Mesenchymal stem cell (in vitro differentiated cells and primary cell): ENCODE results near the gene HS3ST4.

Experiments used
- DNase-seq: peaks from one replicate; pipeline ENCODE4 v3.0.0-alpha.2; 2013
- H2AFZ ChIP-seq: one replicate; pipeline ENCODE4 v1.6.1; 2013; ENCODE audit warnings: low read depth, mild to moderate bottlenecking, control low read depth, inconsistent platforms, low read length, moderate library complexity
- H2AK5ac ChIP-seq: 2 replicates; pipeline ENCODE4 v1.6.1; 2013; ENCODE audit warnings: low read length, moderate library complexity, mild to moderate bottlenecking, inconsistent platforms; ENCODE audit not compliant: severe bottlenecking
- H2BK120ac ChIP-seq: one replicate; pipeline ENCODE4 v1.6.1; 2013; ENCODE audit warnings: low read depth, mild to moderate bottlenecking, inconsistent platforms, low read length, moderate library complexity
- H2BK12ac ChIP-seq, 2 experiments: one replicate each; pipeline ENCODE4 v1.6.1; 2013; ENCODE audit warnings: inconsistent platforms in 2 of 2, low read length in 2 of 2, mild to moderate bottlenecking in 2 of 2, moderate library complexity in 2 of 2, control low read depth in 1 of 2
- H2BK15ac ChIP-seq: one replicate; pipeline ENCODE4 v1.6.1; 2013; ENCODE audit warnings: mild to moderate bottlenecking, low read depth, inconsistent platforms; ENCODE audit not compliant: poor library complexity, severe bottlenecking
- H2BK5ac ChIP-seq: 2 replicates; pipeline ENCODE4 v1.6.1; 2013; ENCODE audit warnings: low read depth, mild to moderate bottlenecking, low read length, control low read depth, inconsistent platforms; ENCODE audit not compliant: poor library complexity, severe bottlenecking
- H3K14ac ChIP-seq, 2 experiments: one replicate each; pipeline ENCODE4 v1.6.1; 2013; ENCODE audit warnings: inconsistent platforms in 2 of 2, low read length in 2 of 2, control low read depth in 1 of 2, mild to moderate bottlenecking in 1 of 2, moderate library complexity in 1 of 2
- H3K18ac ChIP-seq, 2 experiments: one replicate each; pipeline ENCODE4 v1.6.1; 2013; ENCODE audit warnings: inconsistent platforms in 2 of 2, low read length in 2 of 2, control low read depth in 1 of 2, low read depth in 1 of 2, mild to moderate bottlenecking in 1 of 2
- H3K23ac ChIP-seq, 2 experiments: one replicate each; pipeline ENCODE4 v1.6.1; 2013; ENCODE audit warnings: inconsistent platforms in 2 of 2, low read length in 2 of 2, mild to moderate bottlenecking in 2 of 2, moderate library complexity in 2 of 2, control low read depth in 1 of 2
- H3K27ac ChIP-seq: 2 replicates; pipeline ENCODE4 v1.5.1; 2013; ENCODE audit warnings: mild to moderate bottlenecking, moderate library complexity, low read length, control low read depth, inconsistent platforms; ENCODE audit not compliant: poor library complexity, severe bottlenecking
- H3K27me3 ChIP-seq, 2 experiments: 2 replicates each; pipeline versions ENCODE4 v1.6.1 to v1.7.0; 2013; ENCODE audit warnings: low read length in 2 of 2, mild to moderate bottlenecking in 2 of 2, moderate library complexity in 2 of 2, control low read depth in 1 of 2, inconsistent platforms in 1 of 2; ENCODE audit not compliant: control insufficient read depth in 1 of 2, insufficient read depth in 1 of 2
- H3K36me3 ChIP-seq, 2 experiments: 2 replicates each; pipeline versions ENCODE4 v1.6.1 to v1.7.0; 2013; ENCODE audit warnings: low read length in 2 of 2, control low read depth in 1 of 2, inconsistent platforms in 1 of 2, low read depth in 1 of 2, mild to moderate bottlenecking in 1 of 2; ENCODE audit not compliant: insufficient read depth in 2 of 2, control insufficient read depth in 1 of 2
- H3K4ac ChIP-seq, 2 experiments: one replicate each; pipeline ENCODE4 v1.6.1; 2013; ENCODE audit warnings: inconsistent platforms in 2 of 2, low read length in 2 of 2, mild to moderate bottlenecking in 2 of 2, moderate library complexity in 2 of 2, control low read depth in 1 of 2, low read depth in 1 of 2
- H3K4me1 ChIP-seq: 2 replicates; pipeline ENCODE4 v1.6.1; 2013; ENCODE audit warnings: low read depth, low read length, control low read depth; ENCODE audit not compliant: control insufficient read depth, insufficient read depth
- H3K4me2 ChIP-seq: 2 replicates; pipeline ENCODE4 v1.6.1; 2013; ENCODE audit warnings: low read length, mild to moderate bottlenecking, inconsistent platforms; ENCODE audit not compliant: poor library complexity, severe bottlenecking
- H3K4me3 ChIP-seq, 2 experiments: 2 replicates each; pipeline versions ENCODE4 v1.5.1 to v1.7.0; 2013; ENCODE audit warnings: low read length in 2 of 2, mild to moderate bottlenecking in 2 of 2, control low read depth in 1 of 2, low read depth in 1 of 2; ENCODE audit not compliant: insufficient read depth in 1 of 2
- H3K79me1 ChIP-seq: replicated peaks from 2 replicates; pipeline ENCODE4 v1.6.1; 2013; ENCODE audit warnings: mild to moderate bottlenecking, control low read depth, low read length, inconsistent platforms; ENCODE audit not compliant: poor library complexity, severe bottlenecking
- H3K9ac ChIP-seq: 2 replicates; pipeline ENCODE4 v1.7.0; 2013; ENCODE audit warnings: mild to moderate bottlenecking, low read length, moderate library complexity
- H3K9me3 ChIP-seq: 2 replicates; pipeline ENCODE4 v1.7.0; 2013; ENCODE audit warnings: mild to moderate bottlenecking, low read length; ENCODE audit not compliant: control insufficient read depth
- H4K8ac ChIP-seq: one replicate; pipeline ENCODE4 v1.6.1; 2013; ENCODE audit warnings: inconsistent platforms, mild to moderate bottlenecking, low read length, moderate library complexity
- H4K91ac ChIP-seq: one replicate; pipeline ENCODE4 v1.6.1; 2013; ENCODE audit warnings: mild to moderate bottlenecking, low read length, inconsistent platforms
- WGBS: methylation state at CpG from one replicate; pipeline ENCODE4 v1.1.7; 2013; ENCODE audit warnings: mixed read lengths; 5-methylcytosine and 5-hydroxymethylcytosine counted together

The HS3ST4 gene

GRCh38 chr16:26155221-26155620 lies 463.5 kb downstream of the HS3ST4 start:
- Histone ChIP-seq H4K8ac (no peak overlapping the region), H3K4me2 (no peak overlapping the region), H3K36me3 (no peaks in the 10 kb centered on the region), H3K27me3 (no peaks in the 10 kb centered on the region), H3K9me3 (no peaks in the 10 kb centered on the region), H3K23ac (no peak overlapping the region), H3K27ac (no peak overlapping the region), H3K14ac (no peak overlapping the region), H3K9ac (no peak overlapping the region), H2BK120ac (no peak overlapping the region), H2AK5ac (no peak overlapping the region), H2BK5ac (no peak overlapping the region), H4K91ac (no peak overlapping the region), H2BK12ac (no peak overlapping the region), H2AFZ (no peak overlapping the region), H2BK15ac (no peak overlapping the region), H3K18ac (no peak overlapping the region), H3K4me1 (no peaks in the 10 kb centered on the region), H3K79me1 (no peaks in the 10 kb centered on the region), H3K4me3 (no peak overlapping the region), H3K4ac (no peak overlapping the region)
- no peak for DNase-seq
- WGBS: 21% methylated on average over 1 of the region's 1 CpG

DNA sequence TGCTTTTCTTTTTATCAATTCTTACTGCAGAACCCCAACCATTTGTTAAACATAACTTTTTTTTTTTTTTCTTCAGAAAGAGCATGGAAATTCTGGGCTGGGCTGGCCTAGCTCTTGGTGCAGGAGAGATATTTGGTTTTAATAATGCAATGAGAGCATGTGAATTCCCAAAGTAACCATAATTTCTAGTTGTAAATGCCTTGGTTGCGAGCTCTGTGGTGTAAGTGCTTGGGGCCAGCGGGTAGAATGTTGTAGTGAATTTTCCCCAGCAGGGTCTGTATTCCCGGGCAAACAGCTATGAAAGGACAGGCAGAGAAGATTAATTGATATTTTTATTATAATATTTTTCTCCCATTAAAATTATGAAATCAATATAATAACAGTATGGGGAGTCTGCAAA lies 465.6 kb downstream of the HS3ST4 start:
- Histone ChIP-seq H3K4ac (no peak overlapping the region), H3K4me2 (no peak overlapping the region), H3K4me1 (no peaks in the 10 kb centered on the region), H3K4me3 (no peak overlapping the region), H2BK120ac (no peak overlapping the region), H3K79me1 (no peaks in the 10 kb centered on the region), H3K14ac (no peak overlapping the region), H3K27ac (no peak overlapping the region), H3K23ac (no peak overlapping the region), H3K9ac (no peak overlapping the region), H2BK5ac (no peak overlapping the region), H2BK15ac (no peak overlapping the region), H2BK12ac (no peak overlapping the region), H3K27me3 (no peaks in the 10 kb centered on the region), H2AFZ (no peak overlapping the region), H3K36me3 (no peaks in the 10 kb centered on the region), H3K18ac (no peak overlapping the region), H4K8ac (no peak overlapping the region), H3K9me3 (no peaks in the 10 kb centered on the region), H4K91ac (no peak overlapping the region), H2AK5ac (no peak overlapping the region)
- no peak for DNase-seq
- WGBS: 69% methylated on average over 2 of the region's 3 CpGs

- H3K9ac ChIP-seq: no peak overlapping the region
- H2BK12ac ChIP-seq: no peak overlapping the region
- H2BK15ac ChIP-seq: no peak overlapping the region
- DNase-seq: no peak
- no peaks in the 10 kb centered on the region for H3K79me1 ChIP-seq
- no peak overlapping the region for H2AFZ ChIP-seq
- no peak overlapping the region for H4K8ac ChIP-seq
- no peak overlapping the region for H2AK5ac ChIP-seq
- H3K4me3 ChIP-seq: no peak overlapping the region
- no peaks in the 10 kb centered on the region for H3K9me3 ChIP-seq
- H3K14ac ChIP-seq: no peak overlapping the region
- 45% methylated on average over 5 of the region's 5 CpGs for WGBS
- no peak overlapping the region for H3K27ac ChIP-seq
- no peaks in the 10 kb centered on the region for H3K27me3 ChIP-seq
- no peaks in the 10 kb centered on the region for H3K4me1 ChIP-seq
- H3K23ac ChIP-seq: no peak overlapping the region
- no peak overlapping the region for H4K91ac ChIP-seq
- H3K4ac ChIP-seq: no peak overlapping the region
- no peaks in the 10 kb centered on the region for H3K36me3 ChIP-seq
- no peak overlapping the region for H2BK120ac ChIP-seq
- H3K4me2 ChIP-seq: no peak overlapping the region
- no peak overlapping the region for H3K18ac ChIP-seq
- no peak overlapping the region for H2BK5ac ChIP-seq
Observed at GRCh38 chr16:26158142-26158759, 466.5 kb downstream of the HS3ST4 start.

DNA sequence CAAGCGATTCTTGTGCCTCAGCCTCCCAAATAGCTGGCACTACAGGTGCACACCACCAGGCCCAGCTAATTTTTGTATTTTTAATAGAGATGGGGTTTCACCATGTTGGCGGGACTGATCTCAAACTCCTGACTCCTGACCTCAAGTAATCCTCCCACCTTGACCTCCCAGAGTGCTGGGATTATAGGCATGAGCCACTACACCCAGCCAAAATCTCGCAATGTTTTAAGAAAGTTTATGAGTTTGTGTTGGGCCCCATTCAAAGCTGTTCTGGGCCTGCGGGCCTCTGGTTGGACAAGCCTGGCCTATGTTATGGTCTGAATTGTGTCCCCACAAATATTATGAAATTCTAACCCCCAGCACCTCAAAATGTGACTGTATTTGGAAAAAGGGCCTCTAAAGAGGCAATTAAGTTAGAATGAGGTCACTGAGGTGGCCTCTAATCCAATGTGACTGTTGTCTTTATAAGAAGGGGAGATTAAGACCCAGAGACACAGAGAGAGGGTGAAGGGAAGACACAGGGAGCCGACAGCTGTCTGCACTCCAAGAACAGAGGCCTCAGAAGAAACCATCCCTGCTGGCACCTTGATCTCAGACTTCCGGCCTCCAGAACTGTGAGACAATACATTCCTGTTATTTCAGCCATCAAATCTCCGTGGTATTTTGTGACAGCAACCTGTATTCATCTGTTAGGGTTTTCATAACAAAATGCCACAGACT lies 469.9 kb downstream of the HS3ST4 start:
- H4K91ac ChIP-seq: no peak overlapping the region
- H3K4me3 ChIP-seq: no peak overlapping the region
- H3K27ac ChIP-seq: no peak overlapping the region
- H2BK12ac ChIP-seq: no peak overlapping the region
- H3K27me3 ChIP-seq: no peaks in the 10 kb centered on the region
- no peak overlapping the region for H3K4ac ChIP-seq
- H3K36me3 ChIP-seq: no peaks in the 10 kb centered on the region
- no peak overlapping the region for H4K8ac ChIP-seq
- H3K79me1 ChIP-seq: no peaks in the 10 kb centered on the region
- no peak overlapping the region for H3K9ac ChIP-seq
- no peaks in the 10 kb centered on the region for H3K9me3 ChIP-seq
- H3K23ac ChIP-seq: no peak overlapping the region
- H3K4me1 ChIP-seq: no peaks in the 10 kb centered on the region
- H2BK5ac ChIP-seq: no peak overlapping the region
- H3K18ac ChIP-seq: no peak overlapping the region
- no peak overlapping the region for H2BK120ac ChIP-seq
- 55% methylated on average over 3 of the region's 7 CpGs for WGBS
- H2AFZ ChIP-seq: no peak overlapping the region
- H3K4me2 ChIP-seq: no peak overlapping the region
- H2BK15ac ChIP-seq: no peak overlapping the region
- H2AK5ac ChIP-seq: no peak overlapping the region
- no peak for DNase-seq
- no peak overlapping the region for H3K14ac ChIP-seq
